K562 (cell line): ENCODE measurements around the gene ARHGAP42. TPM values are rescaled to one million over a fixed set of nuclear protein-coding genes. Genes with fewer than 3 reads are reported as not detected.

Source experiments
- ATAC-seq: fragments of 200-7000 bp; cut with Tn5 transposase; 3 replicates; pipeline ENCODE4 v1.9.1; 2020; ENCODE audit warnings: moderate library complexity
- BruUV-seq: library from RNA; stranded (reverse); fragments of 400-500 nt; replicated peaks from 2 replicates; lab custom pipeline; 2021; lab: Mats Ljungman, UMichigan
- CTCF ChIA-PET: fragments of 300-600 bp; formaldehyde crosslinking; extraction: SDS; loops from one replicate; lab custom pipeline; 2021; ENCODE audit warnings: low intra/inter-chr PET ratio; lab: Yijun Ruan, JAX
- POLR2A ChIA-PET: fragments of 300-600, 350-650 bp; sonication (Branson Sonifier 250); formaldehyde crosslinking; extraction: SDS; loops from one replicate; lab custom pipeline; 2021; ENCODE audit warnings: antibody characterized with exemption, inconsistent platforms; lab: Yijun Ruan, JAX
- DNase-seq, 4 experiments: peaks; one replicate each; pipeline versions ENCODE4 v3.0.0 to v3.0.0-alpha.2; 2011 to 2018; ENCODE audit warnings: low spot score in 3 of 4, mixed read lengths in 3 of 4; ENCODE audit errors: extremely low read depth in 1 of 4
- FAIRE-seq: peaks from 2 replicates; lab custom pipeline; 2011; peaks lifted over from hg19 to GRCh38; lab: Jason Lieb, UNC
- H2AFZ ChIP-seq: 2 replicates; pipeline ENCODE4 v1.6.0; 2011; ENCODE audit warnings: low read depth, low read length, control low read depth, inconsistent platforms
- H3K27ac ChIP-seq: fragments of 200-600 bp; 3 replicates; pipeline ENCODE4 v1.8.0; 2011; ENCODE audit warnings: low read depth, mild to moderate bottlenecking, control low read depth, inconsistent platforms, low read length, moderate library complexity, mixed read lengths; ENCODE audit errors: extremely low read depth
- H3K27me3 ChIP-seq, 2 experiments: fragments of 300-600 bp in 1 of 2; 2 replicates in 1 of 2; 3 replicates in 1 of 2; pipeline versions ENCODE4 v1.6.0 to v1.8.0; 2011; ENCODE audit warnings: inconsistent platforms in 2 of 2, low read length in 2 of 2, mild to moderate bottlenecking in 1 of 2, mixed read lengths in 1 of 2, moderate library complexity in 1 of 2; ENCODE audit not compliant: control insufficient read depth in 2 of 2, insufficient read depth in 2 of 2
- H3K36me3 ChIP-seq: fragments of 300-600 bp; 3 replicates; pipeline ENCODE4 v1.8.0; 2011; ENCODE audit warnings: mild to moderate bottlenecking, low read length, inconsistent platforms; ENCODE audit not compliant: control insufficient read depth, insufficient read depth
- H3K4me1 ChIP-seq, 2 experiments: fragments of 200-600 bp in 1 of 2; replicated peaks in 1 of 2; 2 replicates in 1 of 2; 3 replicates in 1 of 2; pipeline versions ENCODE4 v1.5.1 to v1.8.0; 2011; ENCODE audit warnings: inconsistent platforms in 2 of 2, low read length in 2 of 2, mild to moderate bottlenecking in 1 of 2, mixed read lengths in 1 of 2, moderate library complexity in 1 of 2; ENCODE audit not compliant: control insufficient read depth in 2 of 2, insufficient read depth in 2 of 2
- H3K4me2 ChIP-seq: 2 replicates; pipeline ENCODE4 v1.6.1; 2011; ENCODE audit warnings: low read length, control low read depth, inconsistent platforms, mixed read lengths; ENCODE audit not compliant: insufficient read depth
- H3K4me3 ChIP-seq: fragments of 200-600 bp; sonication (generic), shearing (Covaris generic); 2 replicates; pipeline ENCODE4 v1.5.1; 2016; ENCODE audit warnings: control low read depth, inconsistent platforms
- H3K79me2 ChIP-seq: fragments of 200-600 bp; 3 replicates; pipeline ENCODE4 v1.8.0; 2011; ENCODE audit warnings: low read length, inconsistent platforms; ENCODE audit not compliant: control insufficient read depth, insufficient read depth
- H3K9ac ChIP-seq, 2 experiments: 2 replicates each; pipeline versions ENCODE4 v1.6.0 to v1.6.1; 2011; ENCODE audit warnings: low read depth in 2 of 2, low read length in 2 of 2, control low read depth in 1 of 2, inconsistent platforms in 1 of 2, mild to moderate bottlenecking in 1 of 2, mixed read lengths in 1 of 2; ENCODE audit not compliant: insufficient read depth in 1 of 2
- H3K9me1 ChIP-seq: one replicate; pipeline ENCODE4 v1.6.0; 2011; ENCODE audit warnings: inconsistent platforms, mild to moderate bottlenecking, low read length, moderate library complexity; ENCODE audit not compliant: control insufficient read depth, insufficient read depth
- H3K9me3 ChIP-seq: replicated peaks from 2 replicates; pipeline ENCODE4 v1.5.1; 2011; ENCODE audit warnings: low read depth, low read length, inconsistent platforms; ENCODE audit not compliant: control insufficient read depth, insufficient read depth
- H4K20me1 ChIP-seq: replicated peaks from 2 replicates; pipeline ENCODE4 v1.6.1; 2011; ENCODE audit warnings: low read length, inconsistent platforms, mixed read lengths; ENCODE audit not compliant: control insufficient read depth, insufficient read depth
- ATF3 ChIP-seq, 2 experiments: fragments of 450-650 bp in 1 of 2; sonication (generic) in 1 of 2; formaldehyde crosslinking in 1 of 2; IDR thresholded peaks in 1 of 2; conservative IDR thresholded peaks in 1 of 2; 2 replicates each; pipeline versions ENCODE4 v1.6.1 to v1.8.1; 2016 to 2023; ENCODE audit warnings: mild to moderate bottlenecking in 2 of 2, moderate library complexity in 2 of 2, inconsistent platforms in 1 of 2, missing genetic modification reagents in 1 of 2
- GATAD2B ChIP-seq: fragments of 450-650 bp; IDR thresholded peaks from 2 replicates; pipeline ENCODE4 v1.6.1; 2017; ENCODE audit warnings: mild to moderate bottlenecking, borderline replicate concordance
- SAFB2 ChIP-seq: fragments of 200-400 bp; formaldehyde crosslinking; IDR thresholded peaks from 2 replicates; pipeline ENCODE4 v1.6.1; 2018; ENCODE audit warnings: borderline replicate concordance, low read length, low read depth, moderate library complexity; ENCODE audit not compliant: severe bottlenecking
- SLC30A9 ChIP-seq: fragments of 250-450 bp; sonication (Bioruptor Pico); IDR thresholded peaks from 2 replicates; pipeline ENCODE4 v1.8.0; 2022; ENCODE audit warnings: mild to moderate bottlenecking, moderate library complexity
- TRIM25 ChIP-seq: fragments of 450-650 bp; IDR thresholded peaks from 2 replicates; pipeline ENCODE4 v1.7.0; 2016; ENCODE audit warnings: borderline replicate concordance
- ZBTB49 ChIP-seq: sonication (generic); formaldehyde crosslinking; IDR thresholded peaks from 2 replicates; pipeline ENCODE4 v1.8.0; 2022; ENCODE audit warnings: missing genetic modification reagents, mild to moderate bottlenecking, borderline replicate concordance
- ZNF124 ChIP-seq: sonication (generic); formaldehyde crosslinking; IDR thresholded peaks from 2 replicates; pipeline ENCODE4 v1.8.1; 2022; ENCODE audit warnings: missing genetic modification reagents
- ZNF217 ChIP-seq: sonication (generic); formaldehyde crosslinking; IDR thresholded peaks from 2 replicates; pipeline ENCODE4 v1.8.0; 2022; ENCODE audit warnings: mild to moderate bottlenecking, missing genetic modification reagents
- ZNF518B ChIP-seq: fragments of 250-450 bp; sonication (Bioruptor Pico); IDR thresholded peaks from 2 replicates; pipeline ENCODE4 v1.5.0; 2021; ENCODE audit warnings: mild to moderate bottlenecking, moderate library complexity
- ZNF655 ChIP-seq: fragments of 250-450 bp; sonication (Bioruptor Pico); IDR thresholded peaks from 2 replicates; pipeline ENCODE4 v1.5.0; 2021
- WGBS: fragments of 100-300 bp; shearing (Covaris generic); methylation state at CpG from one replicate; pipeline ENCODE4 v1.1.6; 2016; ENCODE audit warnings: low coverage, mixed read lengths; ENCODE audit not compliant: insufficient coverage; ENCODE audit errors: missing lambda C conversion rate; 5-methylcytosine and 5-hydroxymethylcytosine counted together
- in situ Hi-C: fragments of 300-500 bp; cut with MboI; formaldehyde crosslinking; loops from 4 replicates; pipeline ENCODE4 v1.15.0; 2018; ENCODE audit warnings: inconsistent platforms, mixed read lengths
- intact Hi-C: fragments of 100-400 bp; cut with micrococcal nuclease; formaldehyde crosslinking; loops from 2 replicates; pipeline ENCODE4 v1.14.2; 2022
- polyA plus RNA-seq, 8 experiments: library from polyadenylated mRNA; depleted of rRNA in 4 of 8; stranded (reverse) in 5 of 8; unstranded in 3 of 8; fragments of >200 nt; fragmentation: Nextera tagmentation in 2 of 8; fragmentation: Illumina TruSeq in 1 of 8; extraction: Ambion mirVana in 2 of 8; extraction: Trizol in 1 of 8; gene quantifications; 2 replicates each; pipeline versions ENCODE4 v1.2.1 to v1.2.3, GENCODE V29; 2011 to 2014; ENCODE audit warnings: inconsistent platforms in 1 of 8, missing spikeins in 1 of 8
- total RNA-seq, 7 experiments: library from RNA; depleted of rRNA in 6 of 7; stranded (reverse); fragments of >200 nt in 6 of 7; fragmentation: Illumina TruSeq in 2 of 7; extraction: Trizol in 2 of 7; gene quantifications; 2 replicates each; pipeline versions ENCODE4 v1.2.1 to v1.2.3, GENCODE V29; 2011 to 2021; ENCODE audit warnings: low replicate concordance in 1 of 7

ARHGAP42 gene
- total and polyA plus RNA-seq, 9 of the 15 experiments (the other 6 are each of a cell fraction or from before 2014, with no cell fraction given): 0.95 to 6.1 (median 2.4) TPM

GRCh38 chr11:100940111-100940510 is 253.0 kb downstream of the ARHGAP42 start (continued):
- TF ChIP-seq ZBTB49 (CRISPR knock-in tag): no peak
- TF ChIP-seq ATF3 (IDR thresholded peaks at IDR 0.05): no peak
- no peak for TF ChIP-seq ATF3 (CRISPR knock-in tag; conservative IDR thresholded peaks at IDR 0.05)
- TF ChIP-seq ZNF217: no peak
- no peak for TF ChIP-seq ZNF124 (CRISPR knock-in tag)
- TF ChIP-seq SLC30A9 (CRISPR knock-in tag): no peak
- TF ChIP-seq, all 486 proteins: peak for 0

- ChIA-PET POLR2A (interaction anchor here (0.6 kb wide), 1 partner anchor 1725 kb away, joined by 3 read pairs; no protein-coding TSS in a partner anchor), CTCF (no interaction called here)
- ATAC-seq (no peak), FAIRE-seq (no peak), DNase-seq (no peak)
- Histone ChIP-seq H2AFZ (no peak overlapping the region), H3K9ac (no peak overlapping the region), H3K36me3 (no peaks in the 10 kb centered on the region; the same call in 2 of the 3 replicates), H3K27me3 (no peaks in the 10 kb centered on the region), H3K4me1 (no peaks in the 10 kb centered on the region; a peak in 1 of 5 replicates), H3K4me3 (no peak overlapping the region), H3K9me1 (no peaks in the 10 kb centered on the region), H3K27ac (no peak overlapping the region), H3K9me3 (no peaks in the 10 kb centered on the region), H3K4me2 (no peak overlapping the region), H4K20me1 (no peaks in the 10 kb centered on the region), H3K79me2 (no peaks in the 10 kb centered on the region)
- BruUV-seq: no TSS peak
- WGBS: 66% methylated on average over 2 of the region's 2 CpGs
- intact Hi-C loops (no loop called here), in situ Hi-C loops (no loop called here)
- TF ChIP-seq GATAD2B (no peak), ZNF518B (CRISPR knock-in tag) (no peak), SAFB2 (no peak), TRIM25 (no peak), ZNF655 (CRISPR knock-in tag) (no peak)
Observed at GRCh38 chr11:100941033-100941432, 253.9 kb downstream of the ARHGAP42 start.
